HG03521 (cell line): ENCODE results near the gene IMMT.

ENCODE experiments used
- ATAC-seq: cut with Tn5 transposase; IDR thresholded peaks from one replicate; pipeline ENCODE4 v1.9.1; 2021; ENCODE audit warnings: mild to moderate bottlenecking, moderate library complexity; ENCODE audit not compliant: unreplicated experiment

The IMMT gene

DNA sequence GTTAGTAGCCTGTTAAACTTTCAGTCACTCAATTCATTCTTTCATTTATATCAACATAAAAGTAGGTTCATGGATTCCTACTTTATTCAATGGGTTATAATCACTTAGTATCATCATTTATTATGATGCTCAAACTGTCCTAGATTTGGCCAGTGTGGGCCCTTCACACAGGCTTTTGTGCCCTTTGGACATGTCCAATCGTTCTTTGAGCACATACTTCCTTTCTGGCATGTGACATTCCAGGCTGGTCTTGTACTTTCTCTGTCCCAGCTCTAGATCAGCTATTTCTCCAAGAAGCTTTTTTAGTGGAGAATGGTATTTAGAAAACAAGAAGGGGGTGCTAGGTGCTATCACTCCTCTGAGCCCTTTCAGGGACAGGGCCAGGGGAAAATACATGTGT lies 101.0 kb downstream of the IMMT start:
- no peak for ATAC-seq
